PC-3 (cell line): ENCODE results near the gene RGMB. TPM values are rescaled to one million over a fixed set of nuclear protein-coding genes. Genes with fewer than 3 reads are reported as not detected.
A peak's percentile ranks its signal among the peaks of the same experiment; 100 is the strongest.

Experiments
- ATAC-seq: fragments of 200-7000 bp; cut with Tn5 transposase; 2 replicates; pipeline ENCODE4 v1.9.1; 2020; ENCODE audit warnings: mild to moderate bottlenecking, moderate library complexity
- BruUV-seq: library from RNA; stranded (reverse); fragments of 400-500 nt; replicated peaks from 2 replicates; lab custom pipeline; 2021; lab: Mats Ljungman, UMichigan
- CTCF ChIA-PET: fragments of 300-600 bp; sonication (Branson Sonifier 250); formaldehyde crosslinking; loops from one replicate; lab custom pipeline; 2022; ENCODE audit warnings: antibody characterized with exemption; lab: Charles Lee
- POLR2A ChIA-PET: fragments of 300-600 bp; sonication (Branson Sonifier 250); formaldehyde crosslinking; loops from one replicate; lab custom pipeline; 2022; ENCODE audit warnings: antibody characterized with exemption; ENCODE audit not compliant: unreplicated experiment; lab: Charles Lee
- DNase-seq: peaks from one replicate; pipeline ENCODE4 v3.0.0-alpha.2; 2015
- H2AFZ ChIP-seq: fragments of 300-600 bp; sonication (generic); 2 replicates; pipeline ENCODE4 v1.6.0; 2016; ENCODE audit warnings: antibody characterized with exemption, low read length
- H3F3A ChIP-seq: fragments of 300-600 bp; sonication (generic); one replicate; pipeline ENCODE4 v1.6.0; 2017; ENCODE audit warnings: antibody characterized with exemption, low read length, control low read depth, mild to moderate bottlenecking; ENCODE audit not compliant: unreplicated experiment
- H3K27ac ChIP-seq: fragments of 300-600 bp; sonication (generic); 2 replicates; pipeline ENCODE4 v1.5.1; 2016; ENCODE audit warnings: mild to moderate bottlenecking, low read length
- H3K27me3 ChIP-seq: fragments of 300-600 bp; sonication (generic); 2 replicates; pipeline ENCODE4 v1.6.1; 2016; ENCODE audit warnings: low read length, mixed read lengths
- H3K36me3 ChIP-seq: fragments of 300-600 bp; sonication (generic); 2 replicates; pipeline ENCODE4 v1.6.1; 2016; ENCODE audit warnings: low read depth, mixed run types, low read length, mixed read lengths
- H3K4me1 ChIP-seq: fragments of 300-600 bp; sonication (generic); 2 replicates; pipeline ENCODE4 v1.5.1; 2016; ENCODE audit warnings: low read length; ENCODE audit not compliant: insufficient read depth
- H3K4me2 ChIP-seq: fragments of 300-600 bp; sonication (generic); 2 replicates; pipeline ENCODE4 v1.6.0; 2016; ENCODE audit warnings: low read length
- H3K4me3 ChIP-seq: fragments of 300-600 bp; sonication (generic); 2 replicates; pipeline ENCODE4 v1.5.1; 2016; ENCODE audit warnings: mild to moderate bottlenecking, low read length, mixed read lengths
- H3K79me2 ChIP-seq: fragments of 300-600 bp; sonication (generic); 2 replicates; pipeline ENCODE4 v1.6.1; 2017; ENCODE audit warnings: low read length, mixed read lengths
- H3K9ac ChIP-seq: fragments of 300-600 bp; sonication (generic); 2 replicates; pipeline ENCODE4 v1.6.0; 2016; ENCODE audit warnings: mild to moderate bottlenecking, low read length
- H3K9me2 ChIP-seq: fragments of 300-600 bp; sonication (generic); replicated peaks from 2 replicates; pipeline ENCODE4 v1.6.1; 2016; ENCODE audit warnings: mixed run types, low read length, mixed read lengths
- H3K9me3 ChIP-seq: fragments of 300-600 bp; sonication (generic); 2 replicates; pipeline ENCODE4 v1.6.1; 2016; ENCODE audit warnings: low read length, mixed read lengths
- H4K20me1 ChIP-seq: fragments of 300-600 bp; sonication (generic); 2 replicates; pipeline ENCODE4 v1.6.1; 2016; ENCODE audit warnings: low read length, mixed read lengths
- CTCF ChIP-seq: fragments of 300-600 bp; sonication (generic); conservative IDR thresholded peaks from 2 replicates; pipeline ENCODE4 v1.5.1; 2017; ENCODE audit warnings: antibody characterized with exemption, low read depth, mild to moderate bottlenecking, low read length
- EZH2 ChIP-seq: fragments of 300-600 bp; sonication (generic); IDR thresholded peaks from one replicate; pipeline ENCODE4 v1.6.1; 2017; ENCODE audit warnings: antibody characterized with exemption, mild to moderate bottlenecking, low read length; ENCODE audit not compliant: unreplicated experiment
- EZH2phosphoT487 ChIP-seq: fragments of 300-600 bp; sonication (generic); IDR thresholded peaks from 2 replicates; pipeline ENCODE4 v1.6.1; 2018; ENCODE audit warnings: mild to moderate bottlenecking, antibody characterized with exemption, low read length, borderline replicate concordance
- intact Hi-C: fragments of 100-400 bp; cut with micrococcal nuclease; formaldehyde crosslinking; loops from 2 replicates; pipeline ENCODE4 v1.9.0; 2023
- total RNA-seq: library from RNA; depleted of rRNA; stranded (reverse); fragments of >200 nt; gene quantifications from 2 replicates; pipeline ENCODE4 v1.2.3, GENCODE V29; 2014

RGMB gene
- total RNA-seq, 1 experiment from 2014 or later: 31.1 TPM

DNA sequence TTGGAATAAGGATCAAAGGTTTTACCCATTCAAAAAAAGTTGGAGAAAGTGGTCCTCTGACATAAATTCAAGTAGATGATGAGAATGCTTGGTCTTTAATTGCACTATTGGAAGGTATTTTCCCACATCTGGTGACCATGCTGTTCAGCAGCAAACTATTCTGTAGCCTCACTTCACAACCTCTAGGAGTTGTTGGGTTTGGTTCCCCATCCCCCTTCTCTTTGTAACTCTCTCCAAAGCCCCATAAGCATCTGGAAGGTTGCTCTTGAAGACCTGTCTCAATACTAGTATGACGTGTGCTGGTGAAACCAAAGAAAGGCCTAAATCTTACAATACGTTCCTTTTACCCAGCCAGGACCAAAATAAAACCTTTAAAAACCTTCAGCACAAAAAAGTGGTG lies 8.5 kb downstream of the RGMB start:
- H3K4me2 ChIP-seq: no peak overlapping the region
- CTCF ChIA-PET: no interaction called here
- intact Hi-C loops: no loop called here

DNA sequence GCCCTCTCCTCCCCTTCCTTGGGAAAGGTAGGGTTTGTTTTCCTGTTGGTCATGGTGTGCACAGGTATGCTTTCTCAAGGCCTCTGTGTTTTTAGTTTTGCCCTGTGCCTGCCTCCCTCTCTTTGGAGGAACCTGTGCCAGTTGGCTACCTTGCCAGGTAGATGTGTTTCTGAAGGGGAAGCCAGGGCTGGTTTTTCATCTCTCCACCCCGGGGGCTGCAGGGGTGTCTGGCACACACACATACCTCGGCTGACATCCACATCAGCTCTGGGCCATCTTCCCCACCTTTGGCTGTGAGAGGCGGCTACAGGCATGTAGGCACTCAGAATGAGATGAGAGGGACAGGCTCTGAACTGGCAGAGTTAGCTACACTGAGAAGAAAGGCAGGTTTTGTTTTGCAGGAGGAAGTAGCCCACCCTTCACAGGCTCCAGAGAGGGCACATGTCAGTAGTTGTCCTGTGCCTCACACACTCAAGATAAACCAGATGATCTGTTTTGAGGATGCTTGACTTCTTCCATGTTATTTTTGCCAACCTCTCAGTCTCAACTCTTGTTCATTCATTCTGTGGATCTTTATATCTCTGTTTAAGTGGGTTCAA lies 9.7 kb downstream of the RGMB start:
- H3K36me3 ChIP-seq: peaks cover 63% of the 10 kb centered on the region
- no peak for ATAC-seq
- H3K27me3 ChIP-seq: no peaks in the 10 kb centered on the region
- H3K9me2 ChIP-seq: no peaks in the 10 kb centered on the region
- H3K4me1 ChIP-seq: peaks cover 69% of the 10 kb centered on the region
- peaks cover 99% of the 10 kb centered on the region for H3K79me2 ChIP-seq
- intact Hi-C loops: no loop called here
- peaks cover 5% of the 10 kb centered on the region for H3F3A ChIP-seq
- DNase-seq: no peak
- CTCF ChIA-PET: no interaction called here
- no TSS peak for BruUV-seq
- no peak overlapping the region for H3K4me2 ChIP-seq
- no peaks in the 10 kb centered on the region for H3K9me3 ChIP-seq
- H3K9ac ChIP-seq: no peak overlapping the region
- no peak overlapping the region for H3K27ac ChIP-seq
- POLR2A ChIA-PET: no interaction called here
- H2AFZ ChIP-seq: no peak overlapping the region
- H4K20me1 ChIP-seq: peaks cover 92% of the 10 kb centered on the region
- no peak for TF ChIP-seq CTCF
- no peak overlapping the region for H3K4me3 ChIP-seq

More for the DNA sequence above, 8.5 kb downstream of the RGMB start:
- Histone ChIP-seq H3K27me3 (no peaks in the 10 kb centered on the region), H3F3A (peaks cover 5% of the 10 kb centered on the region), H3K27ac (no peak overlapping the region), H3K9ac (no peak overlapping the region), H3K9me3 (no peaks in the 10 kb centered on the region), H4K20me1 (peaks cover 90% of the 10 kb centered on the region), H3K9me2 (no peaks in the 10 kb centered on the region), H3K36me3 (peaks cover 52% of the 10 kb centered on the region), H3K4me3 (no peak overlapping the region), H3K4me1 (peaks cover 65% of the 10 kb centered on the region), H2AFZ (no peak overlapping the region), H3K79me2 (peaks cover 99% of the 10 kb centered on the region)
- BruUV-seq: no TSS peak
- TF ChIP-seq EZH2 (no peak), EZH2phosphoT487 (no peak), CTCF (no peak)
- no peak for DNase-seq
- no peak for ATAC-seq
- POLR2A ChIA-PET: no interaction called here

- Histone ChIP-seq H3K9me2 (no peaks in the 10 kb centered on the region), H3F3A (peaks cover 5% of the 10 kb centered on the region), H3K27me3 (no peaks in the 10 kb centered on the region), H3K4me1 (peaks cover 60% of the 10 kb centered on the region), H3K9ac (no peak overlapping the region), H3K27ac (no peak overlapping the region), H3K9me3 (no peaks in the 10 kb centered on the region), H4K20me1 (peaks cover 92% of the 10 kb centered on the region), H3K36me3 (peaks cover 74% of the 10 kb centered on the region), H3K4me3 (no peak overlapping the region), H3K79me2 (peaks cover 99% of the 10 kb centered on the region), H2AFZ (no peak overlapping the region), H3K4me2 (peak overlapping the region; percentile 69; the same call in 1 of the 2 replicates)
- TF ChIP-seq EZH2phosphoT487 (no peak), CTCF (no peak), EZH2 (no peak)
- intact Hi-C loops: no loop called here
- ChIA-PET POLR2A (no interaction called here), CTCF (no interaction called here)
- ATAC-seq: no peak
- DNase-seq: no peak
- no TSS peak for BruUV-seq
Observed at GRCh38 chr5:98784411-98784810, 10.9 kb downstream of the RGMB start.
